ENCODE data around the gene TBC1D8.
A peak's percentile ranks its signal among the peaks of the same experiment; 100 is the strongest.
"Not testable (repeated sequence)": the region's sequence is repeated elsewhere in the genome, so short reads cannot be mapped to it uniquely, and the experiment has no call there.

The TBC1D8 gene

DNA sequence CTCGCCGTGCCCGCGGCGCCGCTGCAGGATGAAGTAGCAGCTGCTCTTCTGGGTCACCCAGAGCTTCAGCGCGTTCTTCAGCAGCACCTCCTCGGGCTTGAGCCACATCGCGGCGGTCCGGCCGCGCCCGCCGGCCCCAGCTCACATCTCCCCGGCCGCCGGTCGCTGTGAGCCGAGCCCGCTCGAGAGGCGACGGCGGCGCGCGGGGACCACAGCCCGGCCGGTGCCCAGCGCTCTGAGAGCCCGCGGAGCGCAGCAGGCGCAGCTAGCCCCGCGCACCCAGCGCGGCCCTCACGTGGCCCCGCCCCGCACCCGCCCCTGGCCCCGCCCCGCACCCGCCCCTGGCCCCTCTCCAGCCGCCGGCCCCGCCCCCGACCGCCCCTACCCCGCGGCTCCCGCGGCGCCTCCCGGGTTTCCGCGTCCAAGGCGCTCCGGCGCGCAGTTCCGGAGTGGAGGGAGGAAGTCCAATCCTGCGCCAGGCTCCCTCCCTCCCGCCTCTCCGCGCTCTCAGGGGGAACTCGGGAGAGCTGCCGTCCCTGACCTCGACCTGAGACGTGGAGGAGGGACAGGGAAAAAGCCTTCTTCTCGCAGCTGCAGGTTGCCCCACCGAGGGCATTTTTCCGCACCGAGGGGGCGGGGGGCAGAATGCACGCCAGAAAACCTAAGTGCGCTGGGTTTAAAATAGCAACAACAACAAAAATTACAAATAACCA is at the start of gene TBC1D8:
TBC1D8 (minus strand) TSS at position 237 of the 713 bp plus-strand sequence; CDS start at position 108, 129 bp downstream.
- DNase-seq (ENCODE audit: low read depth): peak; percentile 65

DNA sequence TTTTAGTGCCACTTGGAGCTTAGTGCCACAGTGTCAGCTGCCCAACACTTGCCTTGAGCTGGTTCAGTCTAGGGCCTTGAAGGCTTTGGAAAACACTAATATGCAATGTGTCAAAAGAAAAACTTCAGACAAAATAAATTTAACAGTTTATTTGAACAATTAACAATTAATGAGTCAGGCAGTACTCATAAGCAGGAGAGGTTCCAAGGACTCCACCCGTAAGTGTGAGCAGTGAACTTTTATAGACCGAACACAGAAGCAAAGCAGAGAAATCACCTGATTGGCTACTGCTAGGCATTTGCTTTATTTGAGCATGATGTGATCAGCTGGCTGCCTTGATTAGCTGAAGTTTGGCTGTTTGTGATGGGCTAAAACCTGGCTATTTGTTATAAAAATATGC is 49.5 kb upstream of the TBC1D8 start:
- peak; percentile 42 for DNase-seq (ENCODE audit: low read depth)

GRCh38 chr2:101199251-101199791 is 48.1 kb upstream of the TBC1D8 start:
- peak; percentile 53 for DNase-seq (ENCODE audit: low read depth)

- DNase-seq (ENCODE audit: low read depth): no peak
These were observed 46.6 kb upstream of the TBC1D8 start for GRCh38 chr2:101197814-101198213.

DNA sequence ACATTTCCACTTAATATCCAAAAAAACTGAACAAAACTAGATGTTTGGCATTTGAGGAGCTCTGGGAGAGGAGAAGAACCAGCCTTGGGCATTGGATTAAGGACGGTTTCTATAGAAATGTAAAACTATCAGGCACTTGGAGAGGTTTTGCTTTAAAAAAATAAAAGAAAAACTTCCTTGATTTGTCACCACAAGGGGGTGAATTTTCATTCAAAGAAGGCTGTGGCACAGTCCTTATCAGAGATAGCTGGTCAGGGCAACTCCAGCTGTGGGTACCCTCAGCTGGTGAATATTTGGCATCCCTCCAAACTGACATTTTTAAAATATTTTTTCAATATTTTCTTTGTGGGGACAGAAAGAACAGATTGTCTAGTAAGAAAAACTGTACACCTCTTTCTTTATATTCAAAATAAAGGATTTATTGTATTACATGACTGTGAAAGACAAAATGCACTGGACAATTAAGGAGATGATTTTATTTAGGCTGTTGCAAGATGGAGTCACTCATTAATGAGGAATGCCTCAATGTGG is 46.1 kb upstream of the TBC1D8 start:
- DNase-seq (ENCODE audit: low read depth): no peak

DNA sequence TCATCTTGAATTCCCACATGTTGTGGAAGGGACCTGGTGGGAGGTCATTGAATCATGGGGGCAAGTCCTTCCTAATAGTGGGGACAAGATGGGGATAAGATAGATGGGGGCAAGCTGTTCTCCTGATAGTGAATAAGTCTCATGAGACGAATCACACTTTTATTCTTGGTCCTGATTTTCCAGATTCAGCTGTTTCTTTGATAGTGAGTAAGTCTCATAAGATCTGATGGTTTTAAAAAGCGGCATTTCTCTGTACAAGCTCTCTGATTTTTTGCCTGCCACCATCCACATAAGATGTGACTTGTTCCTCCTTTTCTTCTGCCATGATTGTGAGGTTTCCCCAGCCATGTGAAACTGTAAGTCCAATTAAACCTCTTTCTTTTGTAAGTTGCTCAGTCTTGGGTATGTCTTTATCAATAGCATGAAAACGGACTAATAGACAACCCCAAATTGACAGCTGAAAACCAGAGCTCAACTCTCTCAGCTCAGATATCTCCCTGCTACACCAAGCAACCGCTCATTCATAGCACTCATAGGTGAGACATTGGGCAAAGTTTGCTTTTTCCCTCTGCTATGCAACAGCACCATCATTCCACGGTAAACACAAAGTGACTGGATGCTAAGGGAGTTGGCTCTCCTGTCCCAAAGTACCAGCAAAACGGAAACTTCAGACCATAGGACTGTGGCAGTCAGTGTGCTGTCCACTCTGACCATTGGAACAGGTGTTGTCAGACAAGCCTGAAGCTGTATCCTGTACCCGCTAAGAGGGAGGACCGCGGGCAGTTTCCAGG is 44.9 kb upstream of the TBC1D8 start:
- no peak for DNase-seq (ENCODE audit: low read depth)

GRCh38 chr2:101193033-101193626 is 41.9 kb upstream of the TBC1D8 start:
- no peak for DNase-seq (ENCODE audit: low read depth)

- DNase-seq (ENCODE audit: low read depth): no peak
These were observed 39.8 kb upstream of the TBC1D8 start for GRCh38 chr2:101190747-101191516.

GRCh38 chr2:101188683-101189405 is 37.7 kb upstream of the TBC1D8 start:
- peak; percentile 37 for DNase-seq (ENCODE audit: low read depth)

GRCh38 chr2:101187131-101187530 is 35.9 kb upstream of the TBC1D8 start:
- DNase-seq (ENCODE audit: low read depth): no peak

DNA sequence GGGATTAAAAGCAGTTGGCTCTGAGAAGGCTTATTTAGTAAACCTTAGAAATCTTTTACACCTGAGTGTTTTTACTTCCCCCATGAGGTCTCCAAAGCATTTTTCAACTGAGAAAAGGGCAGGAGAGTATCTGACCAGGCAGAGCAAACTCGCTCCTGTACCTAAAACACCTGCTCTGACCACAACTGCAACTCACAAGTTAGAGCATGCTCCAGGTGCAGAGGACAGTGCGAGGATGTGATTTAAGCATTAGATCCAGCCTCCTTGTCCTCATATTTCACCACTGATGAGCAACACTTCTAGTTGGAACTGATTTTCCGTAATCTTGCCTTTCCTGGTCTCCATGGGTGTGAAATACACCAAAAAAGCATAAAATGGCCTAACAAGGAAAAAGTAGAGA is 34.5 kb upstream of the TBC1D8 start:
- DNase-seq (ENCODE audit: low read depth): no peak

DNA sequence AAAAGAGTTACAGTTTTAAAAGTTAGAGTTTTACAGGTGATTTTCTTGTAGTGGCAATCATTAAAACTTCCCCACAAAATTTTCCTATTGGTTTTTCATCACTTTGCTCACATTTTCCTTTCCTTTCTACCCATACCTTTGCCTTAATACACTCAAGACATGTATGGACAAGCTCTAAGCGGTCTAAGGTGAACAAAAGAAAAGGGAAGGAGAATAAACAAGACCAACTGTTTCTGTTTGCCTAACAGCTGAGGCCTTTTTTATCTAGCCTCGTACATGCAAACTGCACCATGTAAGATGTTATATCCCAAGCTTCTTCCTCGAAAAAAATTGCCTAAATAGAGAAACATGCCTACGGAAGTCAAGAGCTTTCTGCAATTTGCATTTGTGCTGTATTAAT is 33.9 kb upstream of the TBC1D8 start:
- no peak for DNase-seq (ENCODE audit: low read depth)

DNA sequence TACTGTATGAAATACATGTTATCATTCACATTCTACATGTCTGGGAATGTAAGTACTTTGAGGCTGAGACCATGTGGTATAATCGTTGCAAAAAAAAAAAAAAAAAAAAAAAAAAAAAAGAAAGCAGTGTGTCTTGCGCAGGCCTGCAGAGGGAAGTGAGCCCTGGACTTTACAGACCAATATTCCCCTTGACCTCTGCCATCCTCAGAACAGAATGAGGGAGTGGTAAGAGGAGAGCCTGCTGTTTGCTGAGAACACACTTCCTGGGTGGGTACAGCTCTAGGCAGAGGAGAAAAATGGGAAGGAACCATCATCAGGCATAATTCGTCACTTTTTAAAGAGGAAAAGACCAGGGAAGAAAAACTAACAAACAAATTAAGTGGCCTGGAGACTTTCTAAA is 28.8 kb upstream of the TBC1D8 start:
- no peak for DNase-seq (ENCODE audit: low read depth)

GRCh38 chr2:101176803-101177202 is 25.6 kb upstream of the TBC1D8 start:
- no peak for DNase-seq (ENCODE audit: low read depth)

DNA sequence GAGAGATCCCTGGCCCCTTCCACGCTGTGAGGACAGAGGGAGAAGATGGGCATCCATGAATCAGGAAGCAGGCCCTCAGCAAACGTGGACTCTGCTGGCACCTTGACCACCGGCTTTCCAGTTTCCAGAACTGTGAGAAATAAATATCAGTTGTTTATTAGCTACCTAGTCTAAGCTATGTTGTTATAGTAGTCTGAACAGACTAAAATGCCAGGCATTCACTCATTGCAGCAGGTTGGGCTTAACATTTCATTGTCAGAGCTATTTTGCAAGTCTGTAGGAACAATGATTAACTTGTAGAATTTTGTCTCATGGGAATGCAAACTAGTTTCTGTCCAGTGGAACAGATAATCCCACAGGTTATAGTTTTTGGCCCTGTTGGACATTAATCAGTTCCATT is 24.8 kb upstream of the TBC1D8 start:
- peak; percentile 8 for DNase-seq (ENCODE audit: low read depth)

DNA sequence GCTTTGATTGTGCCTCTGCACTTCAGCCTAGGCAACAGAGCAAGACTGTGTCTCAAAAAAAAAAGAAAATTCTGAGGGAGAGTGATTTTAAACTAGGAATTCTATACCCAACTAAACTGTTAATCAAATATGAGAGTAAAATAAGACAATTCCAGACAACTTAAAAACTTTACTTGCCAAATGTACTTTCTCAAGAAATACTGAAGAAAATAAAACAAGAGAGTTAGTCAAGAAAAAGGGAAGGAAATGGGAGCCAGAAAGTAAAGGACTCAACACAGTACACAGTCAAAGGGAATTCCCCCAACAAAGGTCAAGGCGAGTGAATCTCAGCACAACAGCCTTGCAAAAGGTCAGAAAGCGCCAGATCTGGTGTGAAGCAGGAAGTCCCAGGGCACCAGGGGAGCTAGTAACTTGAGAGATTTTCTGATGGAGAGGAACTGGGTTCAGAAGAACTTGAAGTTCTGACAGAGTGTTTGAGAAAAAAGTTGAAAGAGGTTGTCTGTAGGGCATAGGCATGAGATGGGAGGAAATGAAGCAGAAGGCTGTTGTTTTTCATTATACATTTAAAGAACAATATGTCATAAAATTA is 22.6 kb upstream of the TBC1D8 start:
- no peak for DNase-seq (ENCODE audit: low read depth)

GRCh38 chr2:101169822-101170221 is 18.6 kb upstream of the TBC1D8 start:
- not testable (repeated sequence) for DNase-seq (ENCODE audit: low read depth)

- DNase-seq (ENCODE audit: low read depth): no peak
These were observed 17.5 kb upstream of the TBC1D8 start for GRCh38 chr2:101168706-101169105.

DNA sequence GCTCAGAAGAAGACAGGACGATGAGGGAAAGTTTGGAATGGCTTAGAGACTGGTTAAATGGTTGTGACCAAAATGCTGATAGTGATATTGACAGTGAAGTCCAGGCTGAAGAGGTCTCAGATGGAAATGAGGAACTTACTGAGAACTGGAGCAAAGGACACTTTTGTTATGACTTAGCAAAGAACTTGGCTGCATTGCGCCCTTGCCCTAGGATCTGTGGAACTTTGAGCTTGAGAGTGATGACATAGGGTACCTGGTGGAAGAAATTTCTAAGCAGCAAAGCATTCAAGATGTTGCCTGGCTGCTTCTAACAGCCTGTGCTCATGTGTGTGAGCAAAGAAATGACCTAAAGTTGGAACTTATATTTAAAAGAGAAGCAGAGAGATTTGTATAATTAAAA is 16.4 kb upstream of the TBC1D8 start:
- DNase-seq (ENCODE audit: low read depth): not testable (repeated sequence)

GRCh38 chr2:101164021-101164420 is 12.8 kb upstream of the TBC1D8 start:
- no peak for DNase-seq (ENCODE audit: low read depth)
